Measurements from ENCODE around the gene B4GALT5. TPM values are rescaled to one million over a fixed set of nuclear protein-coding genes. Genes with fewer than 3 reads are reported as not detected.
A peak's percentile ranks its signal among the peaks of the same experiment; 100 is the strongest.
"Not testable (repeated sequence)": the region's sequence is repeated elsewhere in the genome, so short reads cannot be mapped to it uniquely, and the experiment has no call there.

B4GALT5 gene
- total and polyA plus RNA-seq, 4 experiments from 2014 or later: 0.43 to 6.2 (median 4.0) TPM

DNA sequence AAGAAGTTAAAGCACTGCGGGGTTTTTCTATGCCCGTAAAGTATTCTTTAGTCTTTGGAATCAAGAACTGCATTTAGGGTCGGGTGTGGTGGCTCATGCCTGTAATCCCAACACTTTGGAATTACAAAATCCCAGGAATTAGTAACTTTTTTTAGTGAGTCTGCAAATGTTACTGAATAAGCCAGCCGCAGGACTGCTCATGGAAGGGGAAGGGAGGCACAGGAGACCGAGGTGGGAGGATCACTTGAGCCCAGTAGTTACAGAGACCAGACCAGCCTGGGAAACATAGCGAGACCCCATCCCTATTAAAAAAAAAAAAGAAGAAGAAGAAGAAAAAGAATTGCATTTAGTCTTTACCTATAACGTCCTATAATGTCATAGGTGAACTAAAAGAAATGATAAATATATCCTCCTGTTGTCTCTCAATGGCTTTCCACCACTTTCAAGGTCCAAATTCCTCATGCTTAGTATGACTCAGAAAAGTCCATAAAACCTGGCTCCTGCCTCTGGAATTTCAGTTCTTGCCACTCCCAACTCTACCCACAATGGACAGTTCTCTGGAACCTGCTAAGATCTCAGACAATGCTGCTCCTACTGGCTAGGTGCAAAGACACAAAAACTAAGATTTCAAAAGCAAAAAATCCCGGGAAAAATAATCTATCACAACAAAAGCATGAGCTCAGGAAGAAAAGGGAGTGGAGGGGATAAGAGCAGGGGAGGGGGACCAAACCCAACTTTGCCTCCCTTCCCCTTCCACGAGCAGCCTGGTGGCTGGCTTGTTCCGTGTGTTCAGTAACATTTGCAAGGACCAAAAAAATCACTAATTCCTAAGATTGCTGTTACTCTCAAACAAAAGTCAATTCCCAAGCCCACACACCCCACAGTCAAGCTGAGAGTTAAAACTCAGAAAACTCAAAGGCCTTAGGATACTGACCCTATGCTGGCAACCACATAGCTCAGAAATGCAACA, 39.0 kb downstream of the B4GALT5 start:
- no peak overlapping the region for H3K4me3 ChIP-seq (ENCODE audit: low read length in 2 of 2)
- no peak for DNase-seq
- POLR2A ChIA-PET (ENCODE audit: partially characterized antibody): interaction anchor here (1.0 to 2.4 kb wide), 6 partner anchors 10 to 138 kb away, joined by 3 to 11 read pairs (median 5); partner anchors contain the start of genes B4GALT5 and SLC9A8
- peak overlapping the region; percentile 29 for H3K27ac ChIP-seq (ENCODE audit: low read depth, low read length)
- CTCF ChIA-PET (ENCODE audit: partially characterized antibody): interaction anchor here (0.7 to 1.8 kb wide), 4 partner anchors 9 to 213 kb away, joined by 3 to 7 read pairs (median 3); no protein-coding TSS in a partner anchor
- H3K9me3 Mint-ChIP-seq: peaks cover 0 to 2% (median 0%) of the 10 kb centered on the region in 8 donors
- peak overlapping the region in 5 of 8 donors; percentile 19 to 59 (median 31) for H3K4me3 Mint-ChIP-seq
- peaks cover 48 to 90% (median 71%) of the 10 kb centered on the region in 4 donors for H3K4me1 Mint-ChIP-seq
- H3K27me3 Mint-ChIP-seq: no peaks in the 10 kb centered on the region
- H3K36me3 Mint-ChIP-seq: no peaks in the 10 kb centered on the region
- H3K36me3 ChIP-seq (ENCODE audit: insufficient read depth, low read length): no peaks in the 10 kb centered on the region
- intact Hi-C loops (cut with micrococcal nuclease): loop anchor here (5.0 kb wide), 1 partner anchor 38 kb away; the partner anchor contains the start of gene B4GALT5
- no peaks in the 10 kb centered on the region for H3K9me3 ChIP-seq (ENCODE audit: control insufficient read depth in 1 of 2, low read length in 2 of 2)
- peaks cover 89% of the 10 kb centered on the region for H3K4me1 ChIP-seq (ENCODE audit: insufficient read depth, low read length)
- H3K27ac Mint-ChIP-seq: peak overlapping the region; percentile 67 to 93 (median 87)
- no peaks in the 10 kb centered on the region for H3K27me3 ChIP-seq (ENCODE audit: insufficient read depth, low read length)

DNA sequence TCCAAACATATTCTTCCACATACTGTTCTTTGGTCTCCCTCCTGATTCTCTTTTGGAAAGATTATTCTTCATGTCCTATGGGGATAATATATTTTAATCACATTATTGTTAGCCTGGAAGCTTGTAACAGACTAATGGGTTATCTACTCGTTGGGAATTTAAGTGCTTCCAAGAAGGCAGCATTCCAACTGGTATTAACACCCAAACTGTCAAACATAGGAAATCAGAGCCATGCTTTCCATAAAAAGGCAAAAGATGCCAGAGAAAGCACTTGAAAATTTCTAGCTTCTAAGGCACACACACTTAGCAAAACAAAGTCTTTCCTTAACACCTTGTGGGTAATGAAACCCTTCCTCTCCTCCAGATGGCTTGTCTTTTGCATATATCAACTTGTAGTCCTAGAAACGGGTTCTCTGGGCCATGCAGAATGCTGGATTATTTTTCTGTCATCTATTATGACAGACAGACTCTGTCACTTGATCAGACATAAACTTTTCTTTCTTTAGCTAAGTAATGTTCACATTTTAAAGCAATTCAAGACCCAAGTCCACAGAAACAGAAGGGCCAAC, 41.5 kb downstream of the B4GALT5 start:
- CTCF ChIA-PET (ENCODE audit: partially characterized antibody): interaction anchor here (1.1 kb wide), 1 partner anchor 64 kb away, joined by 3 read pairs; no protein-coding TSS in a partner anchor
- Mint-ChIP-seq H3K27ac (peak overlapping the region in 6 of 7 donors; percentile 5 to 89 (median 38)), H3K9me3 (peaks cover 0 to 2% (median 0%) of the 10 kb centered on the region in 8 donors), H3K4me1 (peaks cover 44 to 80% (median 64%) of the 10 kb centered on the region in 4 donors), H3K27me3 (no peaks in the 10 kb centered on the region), H3K36me3 (no peaks in the 10 kb centered on the region), H3K4me3 (peak overlapping the region in 3 of 8 donors; percentile 36 to 41 (median 40))
- intact Hi-C loops (cut with micrococcal nuclease): no loop called here
- Histone ChIP-seq H3K27me3 (ENCODE audit: insufficient read depth, low read length) (no peaks in the 10 kb centered on the region), H3K4me3 (ENCODE audit: low read length in 2 of 2) (no peak overlapping the region), H3K36me3 (ENCODE audit: insufficient read depth, low read length) (no peaks in the 10 kb centered on the region), H3K27ac (ENCODE audit: low read depth, low read length) (no peak overlapping the region), H3K4me1 (ENCODE audit: insufficient read depth, low read length) (peaks cover 79% of the 10 kb centered on the region), H3K9me3 (ENCODE audit: control insufficient read depth in 1 of 2, low read length in 2 of 2) (no peaks in the 10 kb centered on the region)
- POLR2A ChIA-PET (ENCODE audit: partially characterized antibody): no interaction called here
- no peak for DNase-seq

DNA sequence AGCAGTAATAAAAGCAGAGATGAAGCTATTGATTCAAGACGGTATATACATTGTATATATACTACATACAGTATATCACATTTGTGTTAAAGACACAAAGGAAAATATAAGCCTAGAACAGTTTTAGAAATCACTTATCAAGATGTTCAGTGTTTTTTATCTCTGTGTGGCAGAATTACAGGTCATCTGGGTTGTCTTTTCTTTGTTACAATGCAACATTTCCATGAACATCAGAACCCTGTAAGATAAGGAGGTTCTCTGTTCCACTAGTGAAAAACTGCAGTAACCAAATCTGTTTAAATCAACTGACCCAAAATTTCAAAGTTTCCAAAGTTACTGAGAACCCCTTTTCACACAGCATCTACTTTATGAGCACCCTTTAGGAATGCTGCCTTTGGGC, 42.2 kb downstream of the B4GALT5 start:
- H3K27me3 ChIP-seq (ENCODE audit: insufficient read depth, low read length): no peaks in the 10 kb centered on the region
- H3K9me3 Mint-ChIP-seq: peaks cover 0 to 2% (median 0%) of the 10 kb centered on the region in 8 donors
- H3K27ac Mint-ChIP-seq: no peak overlapping the region
- no peaks in the 10 kb centered on the region for H3K36me3 ChIP-seq (ENCODE audit: insufficient read depth, low read length)
- ChIA-PET CTCF (ENCODE audit: partially characterized antibody) (interaction anchor here (1.1 kb wide), 1 partner anchor 63 kb away, joined by 3 read pairs; no protein-coding TSS in a partner anchor), POLR2A (ENCODE audit: partially characterized antibody) (no interaction called here)
- H3K4me3 Mint-ChIP-seq: no peak overlapping the region
- H3K4me3 ChIP-seq (ENCODE audit: low read length in 2 of 2): no peak overlapping the region
- no peak for DNase-seq
- no peaks in the 10 kb centered on the region for H3K27me3 Mint-ChIP-seq
- H3K27ac ChIP-seq (ENCODE audit: low read depth, low read length): no peak overlapping the region
- intact Hi-C loops (cut with micrococcal nuclease): no loop called here
- H3K4me1 ChIP-seq (ENCODE audit: insufficient read depth, low read length): peaks cover 71% of the 10 kb centered on the region
- H3K4me1 Mint-ChIP-seq: peaks cover 38 to 73% (median 57%) of the 10 kb centered on the region in 4 donors
- no peaks in the 10 kb centered on the region for H3K36me3 Mint-ChIP-seq
- no peaks in the 10 kb centered on the region for H3K9me3 ChIP-seq (ENCODE audit: control insufficient read depth in 1 of 2, low read length in 2 of 2)

DNA sequence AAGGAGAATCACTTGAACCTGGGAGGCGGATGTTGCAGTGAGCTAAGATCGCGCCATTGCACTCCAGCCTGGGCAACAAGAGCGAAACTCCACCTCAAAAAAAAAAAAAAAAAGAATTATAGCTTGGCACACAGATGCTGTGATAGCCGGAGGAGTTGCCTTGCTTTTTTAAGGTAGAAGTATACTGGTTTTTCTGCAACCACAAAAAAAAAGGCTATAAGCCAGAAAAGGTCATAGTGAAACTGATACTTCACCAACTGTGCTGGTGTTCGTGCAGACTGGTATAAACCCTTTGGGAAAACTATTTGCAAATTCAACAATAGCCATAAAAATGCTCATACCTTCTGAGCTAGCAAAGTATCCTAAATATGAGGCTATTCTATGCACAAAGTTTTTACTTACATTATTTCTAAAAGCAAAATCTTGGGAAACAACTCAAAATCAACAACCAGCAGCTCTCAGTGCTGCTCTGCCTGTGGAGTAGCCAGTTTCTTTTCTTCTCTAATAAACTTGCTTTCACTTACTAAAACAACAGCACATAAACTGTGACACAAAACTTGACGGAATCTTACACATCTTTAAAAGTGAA, 44.0 kb downstream of the B4GALT5 start:
- Mint-ChIP-seq H3K4me3 (peak overlapping the region; percentile 76 to 88 (median 84)), H3K27ac (peak overlapping the region; percentile 19 to 93 (median 91)), H3K36me3 (no peaks in the 10 kb centered on the region), H3K4me1 (peaks cover 31 to 67% (median 43%) of the 10 kb centered on the region in 4 donors), H3K9me3 (peaks cover 0 to 2% (median 0%) of the 10 kb centered on the region in 8 donors), H3K27me3 (no peaks in the 10 kb centered on the region)
- ChIA-PET CTCF (ENCODE audit: partially characterized antibody) (interaction anchor here (0.9 to 2.2 kb wide), 5 partner anchors 9 to 177 kb away, joined by 3 to 11 read pairs (median 3); partner anchors contain the start of gene B4GALT5), POLR2A (ENCODE audit: partially characterized antibody) (interaction anchor here (0.6 to 2.6 kb wide), 8 partner anchors 9 to 395 kb away, joined by 3 to 23 read pairs (median 5); partner anchors contain the start of genes B4GALT5 and SLC9A8)
- DNase-seq: peak; percentile 47 to 65 (median 53)
- no peaks in the 10 kb centered on the region for H3K9me3 ChIP-seq (ENCODE audit: control insufficient read depth in 1 of 2, low read length in 2 of 2)
- H3K4me3 ChIP-seq (ENCODE audit: low read length in 2 of 2): peak overlapping the region; percentile 32 to 38
- H3K4me1 ChIP-seq (ENCODE audit: insufficient read depth, low read length): peaks cover 54% of the 10 kb centered on the region
- intact Hi-C loops (cut with micrococcal nuclease): no loop called here
- no peaks in the 10 kb centered on the region for H3K27me3 ChIP-seq (ENCODE audit: insufficient read depth, low read length)
- H3K27ac ChIP-seq (ENCODE audit: low read depth, low read length): peak overlapping the region; percentile 51
- no peaks in the 10 kb centered on the region for H3K36me3 ChIP-seq (ENCODE audit: insufficient read depth, low read length)

DNA sequence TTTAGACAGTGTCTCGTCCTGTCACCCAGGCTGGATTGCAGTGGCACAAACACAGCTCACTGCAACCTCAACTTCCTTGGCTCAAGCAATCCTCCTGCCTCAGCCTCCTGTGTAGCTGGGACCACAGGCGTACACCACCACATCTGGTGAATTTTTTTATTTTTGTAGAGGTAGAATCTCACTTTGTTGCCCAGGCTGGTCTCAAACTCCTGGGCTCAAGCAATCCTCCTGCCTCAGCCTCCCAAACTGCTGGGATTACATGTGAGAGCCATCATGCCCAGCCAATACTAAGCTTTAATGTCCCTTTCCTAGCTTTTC, 44.8 kb downstream of the B4GALT5 start:
- Histone ChIP-seq H3K4me3 (ENCODE audit: low read length in 2 of 2) (peak overlapping the region in 1 of 2 donors; percentile 32), H3K4me1 (ENCODE audit: insufficient read depth, low read length) (peaks cover 55% of the 10 kb centered on the region), H3K27ac (ENCODE audit: low read depth, low read length) (peak overlapping the region; percentile 51)
- H3K4me1 Mint-ChIP-seq: peaks cover 32 to 69% (median 47%) of the 10 kb centered on the region in 4 donors
- ChIA-PET POLR2A (ENCODE audit: partially characterized antibody) (interaction anchor here (0.6 to 2.6 kb wide), 7 partner anchors 10 to 144 kb away, joined by 3 to 23 read pairs (median 5); partner anchors contain the start of genes B4GALT5 and SLC9A8), CTCF (ENCODE audit: partially characterized antibody) (interaction anchor here (0.9 to 2.2 kb wide), 5 partner anchors 11 to 178 kb away, joined by 3 to 11 read pairs (median 4); partner anchors contain the start of gene B4GALT5)
- H3K36me3 Mint-ChIP-seq; H3K36me3 ChIP-seq (ENCODE audit: insufficient read depth, low read length); DNase-seq; intact Hi-C loops (cut with micrococcal nuclease); H3K9me3 ChIP-seq (ENCODE audit: control insufficient read depth in 1 of 2, low read length in 2 of 2); H3K9me3 Mint-ChIP-seq; H3K27me3 ChIP-seq (ENCODE audit: insufficient read depth, low read length); H3K27me3 Mint-ChIP-seq: not testable (repeated sequence)
- H3K27ac Mint-ChIP-seq: peak overlapping the region; percentile 65 to 93 (median 91)
- peak overlapping the region; percentile 76 to 88 (median 84) for H3K4me3 Mint-ChIP-seq

DNA sequence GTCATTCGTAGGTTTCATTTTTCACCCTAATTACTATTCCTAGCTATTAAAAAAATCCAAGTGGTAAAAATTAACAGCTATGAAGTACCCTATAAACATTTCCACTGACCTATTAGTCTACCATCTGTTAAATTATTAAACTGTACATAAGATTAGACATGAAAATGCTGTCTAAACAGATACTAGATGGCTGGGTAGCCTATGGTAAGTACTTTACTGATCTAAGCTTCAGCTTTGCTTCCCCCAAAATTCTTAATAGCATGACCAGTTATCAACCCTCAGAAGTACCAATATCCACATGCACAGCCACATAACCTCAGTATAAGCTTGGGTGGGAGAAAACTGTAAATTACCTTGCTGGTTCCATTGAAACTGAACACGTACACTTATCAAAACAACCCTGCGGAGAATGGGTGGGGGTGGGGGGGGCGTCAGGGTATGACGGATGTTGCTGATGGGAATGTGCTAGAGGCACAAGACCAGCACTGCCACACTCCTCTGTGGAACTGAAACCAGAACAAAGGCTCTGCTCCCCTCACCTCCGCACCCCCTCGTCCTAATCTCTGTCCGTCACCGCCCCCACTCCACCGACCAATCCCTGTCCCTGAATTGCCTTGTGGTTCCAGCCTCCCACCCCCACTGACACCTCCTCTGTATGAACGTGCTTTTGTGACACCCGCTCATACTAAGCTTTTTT, 45.3 kb downstream of the B4GALT5 start:
- H3K27me3 Mint-ChIP-seq: no peaks in the 10 kb centered on the region
- Histone ChIP-seq H3K4me3 (ENCODE audit: low read length in 2 of 2) (peak overlapping the region in 1 of 2 donors; percentile 32), H3K27me3 (ENCODE audit: insufficient read depth, low read length) (no peaks in the 10 kb centered on the region), H3K36me3 (ENCODE audit: insufficient read depth, low read length) (no peaks in the 10 kb centered on the region), H3K27ac (ENCODE audit: low read depth, low read length) (peak overlapping the region; percentile 51), H3K9me3 (ENCODE audit: control insufficient read depth in 1 of 2, low read length in 2 of 2) (no peaks in the 10 kb centered on the region), H3K4me1 (ENCODE audit: insufficient read depth, low read length) (peaks cover 51% of the 10 kb centered on the region)
- H3K4me1 Mint-ChIP-seq: peaks cover 29 to 65% (median 44%) of the 10 kb centered on the region in 4 donors
- ChIA-PET POLR2A (ENCODE audit: partially characterized antibody) (interaction anchor here (1.0 to 2.6 kb wide), 6 partner anchors 10 to 144 kb away, joined by 3 to 23 read pairs (median 5); partner anchors contain the start of gene SLC9A8), CTCF (ENCODE audit: partially characterized antibody) (interaction anchor here (0.9 to 2.2 kb wide), 5 partner anchors 8 to 178 kb away, joined by 3 to 11 read pairs (median 5); partner anchors contain the start of gene B4GALT5)
- no peaks in the 10 kb centered on the region for H3K36me3 Mint-ChIP-seq
- intact Hi-C loops (cut with micrococcal nuclease): no loop called here
- H3K4me3 Mint-ChIP-seq: peak overlapping the region; percentile 76 to 88 (median 84)
- H3K9me3 Mint-ChIP-seq: peaks cover 0 to 2% (median 0%) of the 10 kb centered on the region in 8 donors
- DNase-seq: peak; percentile 75 to 93 (median 80)
- peak overlapping the region; percentile 20 to 93 (median 91) for H3K27ac Mint-ChIP-seq
